ENCODE results near the gene RNU5D-1.
"Not testable (repeated sequence)": the region's sequence is repeated elsewhere in the genome, so short reads cannot be mapped to it uniquely, and the experiment has no call there.

RNU5D-1 gene

DNA sequence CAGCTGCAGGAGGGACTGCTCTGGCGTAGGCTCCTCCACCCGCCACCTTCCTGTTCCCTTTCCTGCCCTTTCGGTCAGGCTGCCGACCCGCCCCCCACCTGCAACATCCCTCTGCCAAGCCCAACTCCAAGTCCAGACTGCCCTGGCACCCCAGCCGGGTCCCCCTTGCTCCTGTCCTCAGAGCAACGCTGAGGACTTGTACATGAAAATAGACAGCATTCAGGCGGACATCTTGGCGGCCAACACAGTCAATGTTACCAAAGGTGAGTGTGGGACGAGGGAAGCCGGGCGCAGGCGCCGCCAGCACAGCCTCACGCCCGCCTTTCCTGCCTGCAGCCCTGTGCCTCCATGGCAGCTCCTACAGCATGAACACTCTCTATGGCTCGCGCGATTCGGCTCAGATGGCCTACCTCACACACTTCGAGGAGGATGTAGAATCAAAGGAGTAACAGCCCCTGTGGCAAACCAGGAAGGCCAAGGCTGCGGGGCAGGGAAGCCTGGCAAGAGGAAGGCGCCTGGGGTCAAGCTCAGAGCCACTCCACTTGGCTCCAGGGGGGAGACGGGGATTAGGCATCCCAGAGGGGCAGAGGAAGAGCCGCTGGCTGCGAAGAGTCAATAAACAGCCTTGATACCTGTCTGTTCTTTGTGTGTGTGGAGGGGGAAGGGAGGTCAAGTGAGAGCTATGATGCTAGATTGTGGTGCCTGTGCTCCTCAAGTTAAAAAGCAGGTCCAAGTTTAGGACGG, 5.8 kb downstream of the RNU5D-1 start:
- DNase-seq = no peak

DNA sequence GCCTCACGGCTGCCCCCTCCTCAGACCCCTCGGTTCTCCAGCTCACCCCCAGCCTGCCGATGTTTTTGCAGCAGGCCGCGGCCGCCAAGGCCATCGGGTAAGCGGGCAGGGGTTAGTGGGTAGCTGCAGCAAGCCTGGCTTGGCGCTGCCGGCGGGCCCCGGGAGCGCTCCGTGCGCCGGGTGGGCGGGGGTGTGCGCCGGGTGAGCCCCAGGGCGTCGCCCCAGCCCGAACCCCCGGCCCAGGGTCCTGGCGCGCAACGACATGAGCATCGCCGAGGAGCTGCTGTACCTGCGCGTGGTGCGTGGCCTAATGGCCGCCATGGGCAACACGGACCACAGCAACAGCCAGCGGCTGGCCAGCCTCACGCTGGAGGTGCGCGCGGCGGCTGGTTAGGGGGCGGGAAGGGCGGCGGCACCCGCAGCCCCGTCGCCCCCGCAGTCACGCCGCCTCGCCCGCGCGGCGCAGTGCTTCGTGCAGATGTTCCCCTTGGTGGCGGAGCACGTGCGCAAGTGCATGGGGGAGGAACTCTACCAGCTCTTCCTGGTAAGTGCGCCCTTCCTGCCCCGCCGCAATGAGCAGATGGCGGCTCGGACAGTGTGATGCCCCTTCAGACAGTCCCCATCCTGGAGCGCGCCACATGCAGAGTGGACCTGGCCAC, 6.5 kb downstream of the RNU5D-1 start:
- DNase-seq = no peak

DNA sequence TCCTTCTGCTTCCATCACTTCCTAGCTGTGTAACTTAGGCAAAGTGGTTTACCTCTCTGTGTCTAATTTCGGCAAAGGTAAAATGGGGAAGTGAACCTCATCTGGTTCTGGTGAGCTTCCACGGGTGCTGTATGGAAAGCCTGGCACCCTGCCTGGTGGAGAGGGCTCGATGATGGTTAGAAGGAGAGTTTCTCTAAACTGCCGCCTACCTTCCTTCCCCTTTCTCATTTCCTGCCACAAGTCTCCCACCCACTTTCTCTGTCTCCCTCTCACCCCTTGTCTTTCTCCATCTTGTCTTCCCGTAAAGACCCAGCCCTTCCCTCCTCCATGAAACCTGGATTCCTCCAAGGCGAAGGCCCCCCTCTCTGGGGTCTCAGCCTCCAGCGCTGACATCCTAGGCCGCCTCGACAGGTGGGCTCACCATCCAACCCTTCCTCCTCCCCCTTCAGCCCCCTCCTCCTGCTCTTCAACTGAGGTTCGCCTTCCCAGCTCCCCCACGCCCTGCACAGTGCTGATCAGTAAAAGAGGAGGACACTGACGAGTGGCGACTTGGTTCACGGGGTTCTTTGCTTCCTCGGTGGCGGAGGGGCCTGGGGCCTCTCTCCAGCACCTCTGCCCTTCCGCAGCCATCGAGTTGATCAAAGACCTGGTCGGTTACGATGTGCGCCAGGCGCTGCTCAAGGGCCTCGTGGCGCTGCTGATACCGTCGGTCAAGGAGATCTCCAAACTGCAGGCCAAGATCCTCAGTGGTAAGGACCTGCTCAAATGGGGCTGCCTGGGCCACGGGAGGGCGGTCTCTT, 7.3 kb downstream of the RNU5D-1 start:
- DNase-seq = peak; percentile 47

DNA sequence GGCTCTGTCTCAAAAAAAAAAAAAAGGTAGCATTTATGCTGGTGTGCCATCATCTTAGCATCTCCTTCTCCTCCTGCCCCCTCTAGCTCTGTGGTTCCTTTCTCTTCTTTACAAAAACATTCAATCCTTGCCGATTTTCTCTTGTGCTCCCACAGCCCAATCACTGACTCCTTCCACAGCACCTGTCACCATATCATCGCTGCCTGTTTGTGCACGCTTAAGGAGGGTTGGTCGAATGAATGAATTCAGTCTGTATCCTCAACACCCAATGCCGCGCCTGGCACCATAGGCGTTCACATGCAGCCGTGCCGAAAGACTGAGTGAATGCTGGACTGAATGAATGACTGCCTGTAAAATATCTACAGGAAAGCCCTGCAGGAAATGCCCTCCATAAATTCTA, 7.9 kb downstream of the RNU5D-1 start:
- DNase-seq = peak; percentile 40

DNA sequence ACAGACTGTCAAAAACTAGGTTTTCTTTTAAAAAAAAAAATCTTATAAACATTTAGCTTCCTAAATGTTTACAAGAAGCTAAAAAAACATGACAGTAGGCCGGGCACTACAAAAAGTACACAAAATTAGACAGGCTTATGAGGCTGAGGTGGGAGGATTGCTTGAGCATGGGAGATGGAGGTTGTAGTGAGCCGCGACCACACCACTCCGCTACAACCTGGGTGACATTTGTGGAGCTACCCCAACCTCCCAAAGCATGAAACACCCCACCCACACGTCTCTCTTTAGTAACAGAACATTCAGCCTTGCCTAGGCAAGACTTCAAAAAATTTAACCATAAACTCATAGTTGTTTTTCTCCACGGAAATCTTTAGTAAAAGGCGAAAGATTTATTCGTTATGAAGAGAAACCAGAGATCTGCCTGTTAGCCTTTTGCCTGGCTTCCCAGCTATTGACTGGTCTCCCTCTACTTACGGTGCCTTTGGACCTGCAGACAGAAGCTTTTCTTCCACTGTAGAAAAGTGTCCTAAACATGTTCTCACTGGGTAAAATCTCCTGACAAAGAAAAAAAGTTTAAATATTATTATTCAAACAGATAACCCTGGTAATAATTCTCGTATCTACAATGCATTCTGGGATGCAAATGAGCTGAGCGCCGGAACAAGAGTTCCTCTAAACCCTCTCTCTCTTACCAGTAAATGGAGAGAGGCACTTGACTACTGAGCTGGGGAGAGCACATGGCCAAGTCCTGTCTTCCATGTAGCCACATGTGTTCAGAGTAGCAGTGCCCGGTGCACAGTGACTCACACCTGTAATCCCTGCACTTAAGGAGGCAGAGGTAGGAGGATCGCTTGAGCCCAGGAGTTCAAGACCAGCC, 9.2 kb downstream of the RNU5D-1 start:
- peak; percentile 97 for DNase-seq

DNA sequence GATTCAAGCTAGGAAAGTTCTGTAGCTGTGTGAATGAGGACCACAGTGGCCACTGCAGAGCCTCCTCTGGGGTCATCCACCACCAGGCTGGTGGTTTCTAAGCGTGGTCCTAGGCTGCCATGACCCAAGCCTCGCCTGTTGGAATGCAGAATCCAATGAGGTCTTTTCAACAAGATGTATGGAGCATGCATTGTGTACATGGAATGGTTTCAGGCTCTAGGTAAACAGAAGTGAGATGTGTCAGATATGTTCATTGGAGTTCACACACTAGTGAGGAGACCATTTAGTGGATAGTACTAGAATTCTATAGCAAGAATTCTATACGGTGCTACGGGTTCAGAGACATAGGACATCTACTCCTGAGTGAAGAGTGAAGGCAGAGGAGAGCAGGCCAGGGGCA, 10.7 kb downstream of the RNU5D-1 start:
- DNase-seq = no peak

DNA sequence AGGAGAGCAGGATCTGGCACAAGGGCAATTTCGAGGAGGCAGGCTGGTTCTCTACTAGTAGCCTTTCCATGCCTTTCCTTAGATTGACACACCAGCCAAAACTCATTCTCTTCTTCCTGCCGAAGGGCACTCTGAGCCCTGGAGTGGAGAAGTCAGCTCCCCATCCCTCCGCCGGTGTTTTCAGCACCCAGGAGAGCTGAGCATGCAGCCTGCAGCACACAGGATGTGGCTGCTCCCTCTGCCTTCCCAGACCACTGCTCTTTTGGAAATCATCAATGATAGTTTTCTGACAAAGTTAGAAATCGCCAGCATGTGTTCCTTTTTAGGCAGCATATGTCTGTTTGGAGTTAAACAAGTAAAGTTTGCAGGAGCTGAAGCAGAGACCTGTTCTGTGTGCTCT, 11.7 kb downstream of the RNU5D-1 start:
- no peak for DNase-seq

DNA sequence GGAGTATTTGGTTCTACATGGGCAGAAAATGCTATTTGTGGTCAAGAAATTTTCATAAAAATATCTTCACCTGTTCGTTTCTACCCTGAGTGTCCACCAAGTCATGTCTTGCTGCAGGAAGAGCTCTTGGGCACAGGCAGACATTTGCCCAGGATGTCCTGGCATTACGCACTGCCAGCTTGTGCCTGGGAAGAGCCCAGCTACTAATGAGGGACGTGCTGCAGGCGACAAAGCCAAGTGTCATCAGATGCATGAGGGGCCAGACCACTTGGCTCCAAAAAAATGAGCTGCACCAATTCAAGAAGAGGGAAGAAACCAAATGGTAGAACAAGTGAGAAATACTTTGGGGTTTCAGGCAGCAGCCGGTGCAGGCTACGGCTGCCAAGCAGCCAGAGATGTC, 12.9 kb downstream of the RNU5D-1 start:
- DNase-seq = no peak

DNA sequence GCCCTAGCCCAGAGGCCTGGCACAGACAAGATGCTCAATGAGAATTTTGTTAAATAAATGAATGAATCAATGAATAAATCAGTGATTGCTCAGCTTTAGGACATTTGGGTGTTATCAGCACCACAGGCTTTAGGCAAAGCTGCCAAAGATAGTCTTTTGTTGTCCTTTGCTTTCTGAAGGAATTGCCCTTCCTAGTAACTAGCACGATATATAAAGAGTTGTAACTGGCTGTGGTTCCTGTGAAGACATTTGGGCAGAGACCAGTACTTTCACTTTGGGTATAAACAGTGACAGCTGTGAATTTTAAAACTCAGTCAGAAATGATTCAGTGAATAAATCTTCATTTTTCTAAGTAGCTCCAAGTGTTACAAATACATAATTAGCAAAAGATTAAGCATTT, 13.3 kb downstream of the RNU5D-1 start:
- DNase-seq = no peak

DNA sequence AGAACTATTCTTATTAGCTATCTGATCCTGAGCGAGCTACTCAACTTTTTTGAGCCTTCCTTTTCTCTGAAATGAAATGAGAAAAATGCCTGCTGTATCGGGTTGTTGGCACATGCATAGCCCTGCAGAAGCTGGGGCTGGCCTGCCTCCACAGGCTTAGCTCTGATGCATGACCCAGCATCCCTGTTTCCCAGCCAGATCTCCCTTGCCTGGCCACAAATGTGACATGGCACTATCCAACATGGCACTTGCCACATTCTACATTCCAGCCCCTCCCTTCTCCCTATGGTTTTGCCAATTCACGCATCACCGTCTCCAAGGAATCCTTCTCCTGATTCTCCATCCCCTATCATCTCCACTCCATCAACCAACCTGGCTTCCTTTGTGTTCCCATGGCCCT, 13.8 kb downstream of the RNU5D-1 start:
- DNase-seq = no peak

DNA sequence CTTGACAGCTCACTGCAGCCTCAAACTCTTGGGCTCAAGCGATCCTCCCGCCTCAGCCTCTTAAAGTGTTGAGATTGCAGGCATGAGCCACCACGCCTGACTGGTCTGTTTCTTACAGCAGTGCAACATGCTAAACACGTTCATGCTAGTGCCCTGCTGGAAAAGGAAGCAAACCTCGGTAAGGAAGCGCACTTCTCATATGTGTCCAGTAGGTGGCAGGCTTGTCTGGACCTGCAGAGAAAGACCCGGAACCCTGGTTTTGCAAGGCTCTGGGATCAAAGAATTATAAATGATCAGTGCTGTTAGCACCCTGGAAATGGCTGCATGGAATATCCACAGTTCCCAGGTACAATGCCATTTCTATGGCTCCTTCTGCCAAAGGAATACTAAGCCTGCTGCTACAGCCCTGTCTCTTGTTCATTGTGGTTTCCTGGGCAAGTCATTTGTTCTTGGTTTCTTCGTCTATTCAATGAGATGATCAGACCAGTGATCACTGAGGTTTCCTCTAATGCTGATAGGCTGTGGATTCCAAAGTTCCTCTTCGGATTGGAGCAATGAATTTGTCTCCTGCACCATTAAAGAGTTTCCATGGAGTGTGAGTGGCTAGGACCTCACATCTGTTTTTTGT, 15.9 kb downstream of the RNU5D-1 start:
- DNase-seq = peak; percentile 79

DNA sequence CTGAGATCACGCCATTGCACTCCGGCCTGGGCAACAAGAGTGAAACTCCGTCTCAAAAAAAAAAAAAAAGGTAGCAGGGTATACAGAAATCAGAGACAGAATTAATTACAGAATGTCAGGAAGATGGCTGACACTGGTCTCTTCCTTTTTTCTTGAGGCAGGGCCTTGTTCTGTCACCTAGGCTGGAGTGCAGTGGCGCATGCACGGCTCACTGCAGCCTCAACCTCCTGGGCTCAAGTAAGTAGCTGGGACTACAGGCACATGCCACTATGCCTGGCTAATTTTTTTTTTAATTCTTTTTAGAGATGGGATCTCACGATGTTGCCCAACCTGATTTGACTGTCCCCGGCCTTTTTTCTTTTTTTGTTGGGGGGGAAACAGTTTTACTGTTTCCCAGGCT, 16.4 kb downstream of the RNU5D-1 start:
- no peak for DNase-seq

DNA sequence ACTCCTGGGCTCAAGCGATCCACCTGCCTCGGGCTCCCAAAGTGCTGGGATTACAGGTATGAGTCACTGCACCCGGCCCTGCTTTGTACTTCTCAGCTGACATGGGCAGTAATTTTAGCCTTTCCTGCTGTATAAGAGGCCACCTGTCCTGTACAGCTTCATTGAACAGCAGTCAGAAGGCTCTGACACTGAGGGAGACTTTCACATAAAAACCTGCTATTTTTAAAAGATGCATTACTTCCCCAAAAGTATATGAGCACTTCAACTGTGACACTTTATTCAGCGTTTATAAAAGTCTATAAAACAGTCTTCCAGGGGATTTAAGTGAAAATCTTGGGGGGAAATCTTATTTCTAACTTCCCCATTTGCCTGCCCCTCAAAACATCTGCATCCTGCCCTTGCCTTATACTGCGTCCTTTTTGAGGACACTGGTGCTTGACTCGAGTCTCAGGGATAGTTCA, 17.6 kb downstream of the RNU5D-1 start:
- no peak for DNase-seq

DNA sequence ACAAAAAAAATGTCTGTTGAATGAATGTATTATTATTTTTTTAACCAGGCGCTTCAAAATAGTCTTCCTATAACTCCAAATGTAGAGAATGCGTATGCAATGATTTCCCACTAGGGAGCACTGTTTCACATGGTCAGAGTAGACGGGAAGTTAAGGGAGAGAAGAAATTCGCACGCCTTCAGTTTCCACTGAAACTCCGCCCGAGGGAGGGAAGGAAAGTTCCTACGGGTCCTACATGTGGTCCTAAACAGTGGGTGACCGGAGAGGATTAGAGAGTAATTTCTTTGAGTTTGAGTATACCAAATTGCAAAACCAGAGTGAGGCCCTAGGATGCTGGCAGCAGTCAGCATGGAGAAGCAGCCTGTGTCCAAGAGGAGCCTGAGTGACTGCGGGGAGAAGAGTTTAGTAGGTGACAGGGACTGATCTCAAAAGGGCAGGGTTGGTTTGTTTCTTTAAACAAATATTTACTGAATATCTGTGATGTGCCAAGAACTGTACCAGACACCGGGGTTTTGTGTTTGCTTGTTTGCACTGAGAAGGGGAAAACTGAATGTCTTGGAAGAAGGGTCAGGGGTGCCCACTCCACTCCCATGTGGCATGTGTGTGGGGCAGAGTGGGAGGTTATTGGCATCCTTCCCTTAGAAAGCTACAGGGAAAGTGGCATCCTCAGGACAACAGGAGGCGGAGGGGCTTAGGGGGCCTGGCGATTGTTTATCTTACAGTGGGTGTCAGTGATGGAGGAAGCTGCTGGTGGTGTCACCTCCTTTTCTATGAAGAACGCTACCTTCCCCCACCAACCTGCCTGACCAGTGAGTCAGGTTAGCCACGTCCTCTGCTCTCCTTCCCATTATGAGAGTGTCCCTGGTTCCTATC, 22.8 kb downstream of the RNU5D-1 start:
- DNase-seq = peak; percentile 57

DNA sequence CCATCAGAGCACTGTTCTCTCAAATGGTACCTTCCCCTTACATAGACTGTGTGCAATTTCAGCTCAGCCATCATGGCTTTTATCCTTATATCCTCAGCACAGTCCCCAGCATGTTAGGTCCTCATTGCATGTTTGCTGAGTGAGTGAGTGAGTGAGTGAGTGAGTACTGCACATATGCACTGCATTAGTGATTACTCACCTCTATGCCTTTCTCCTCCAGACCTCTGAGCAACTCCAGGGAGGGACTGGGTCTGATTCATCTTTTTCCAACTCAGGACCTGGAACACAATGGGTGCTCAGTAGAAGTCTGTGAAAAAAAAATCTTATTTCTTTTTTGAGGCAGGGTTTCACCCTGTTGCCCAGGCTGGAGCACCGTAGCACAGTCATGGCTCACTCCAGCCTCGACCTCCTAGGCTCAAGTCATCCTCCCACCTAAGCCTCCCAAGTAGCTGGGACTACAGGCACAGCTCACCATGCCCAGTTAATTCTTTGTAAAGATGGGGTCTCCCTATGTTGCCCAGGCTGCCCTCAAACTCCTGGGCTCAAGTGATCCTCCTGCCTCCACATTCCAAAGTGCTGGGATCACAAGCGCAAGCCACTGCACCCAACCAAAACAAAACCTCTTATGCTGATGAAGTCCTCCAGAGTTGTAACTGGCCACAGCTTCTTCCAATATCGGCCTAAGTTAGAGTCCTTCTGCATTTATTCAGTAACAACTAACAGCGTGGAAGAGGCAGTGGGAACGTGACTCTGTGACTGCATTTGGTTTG, 23.7 kb downstream of the RNU5D-1 start:
- no peak for DNase-seq

DNA sequence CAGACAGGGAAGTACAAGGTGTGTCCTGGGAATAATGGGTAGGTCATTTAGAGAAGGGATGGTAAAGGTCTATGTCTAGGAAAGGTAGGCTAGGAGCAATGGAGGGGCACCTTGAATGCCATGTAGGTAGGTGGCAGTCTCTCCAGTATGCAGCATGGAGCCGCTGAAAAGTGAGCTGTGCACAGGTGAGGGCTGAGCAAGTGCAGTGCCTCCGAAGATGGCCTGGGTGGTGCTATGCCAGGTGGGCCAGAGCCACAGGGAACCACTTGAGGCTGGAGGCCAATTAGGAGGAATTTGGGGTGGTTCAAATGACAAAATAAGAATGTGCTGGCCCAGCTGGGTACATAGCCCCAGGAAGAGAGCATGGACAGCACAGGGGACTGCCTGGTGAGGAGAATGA, 25.0 kb downstream of the RNU5D-1 start:
- DNase-seq = no peak

DNA sequence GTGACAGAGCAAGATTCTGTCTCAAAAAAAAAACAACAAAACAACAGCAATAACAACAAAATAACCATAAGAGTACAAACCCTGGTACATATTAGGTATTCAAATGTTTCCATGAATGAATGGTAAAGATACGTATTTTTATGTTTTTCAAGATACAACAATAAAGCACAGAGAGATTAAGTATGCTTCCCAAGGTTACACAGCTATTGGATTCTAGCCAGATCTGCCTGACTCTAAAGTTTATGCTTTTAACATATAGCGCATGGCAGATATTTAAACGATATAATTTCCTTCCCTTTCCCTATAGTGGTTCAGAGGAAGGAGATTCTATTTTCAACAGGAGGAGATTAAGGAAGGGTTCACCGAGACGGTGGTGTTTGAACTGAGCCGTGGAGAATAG, 25.5 kb downstream of the RNU5D-1 start:
- DNase-seq = no peak

DNA sequence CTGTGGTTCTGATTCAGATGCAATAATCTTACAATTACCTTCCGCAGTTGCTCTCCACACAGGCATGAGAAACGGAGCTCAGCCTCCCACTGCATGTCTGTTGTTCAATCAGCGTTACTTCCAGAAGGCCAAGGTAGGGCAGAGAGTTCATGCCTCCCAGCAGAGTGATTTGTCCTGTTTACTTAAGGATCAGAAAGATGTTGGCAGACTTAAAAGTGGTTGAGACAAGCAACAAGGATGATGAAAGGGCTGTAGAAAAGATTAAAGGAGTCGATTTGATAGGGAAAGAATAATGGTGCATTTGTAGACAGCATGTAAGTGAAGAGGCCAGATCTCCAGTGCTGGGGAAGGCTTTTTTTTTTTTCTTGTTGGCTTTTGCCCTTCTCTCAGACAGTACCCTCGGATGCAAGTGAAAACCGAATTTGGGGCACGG, 29.8 kb downstream of the RNU5D-1 start:
- no peak for DNase-seq

DNA sequence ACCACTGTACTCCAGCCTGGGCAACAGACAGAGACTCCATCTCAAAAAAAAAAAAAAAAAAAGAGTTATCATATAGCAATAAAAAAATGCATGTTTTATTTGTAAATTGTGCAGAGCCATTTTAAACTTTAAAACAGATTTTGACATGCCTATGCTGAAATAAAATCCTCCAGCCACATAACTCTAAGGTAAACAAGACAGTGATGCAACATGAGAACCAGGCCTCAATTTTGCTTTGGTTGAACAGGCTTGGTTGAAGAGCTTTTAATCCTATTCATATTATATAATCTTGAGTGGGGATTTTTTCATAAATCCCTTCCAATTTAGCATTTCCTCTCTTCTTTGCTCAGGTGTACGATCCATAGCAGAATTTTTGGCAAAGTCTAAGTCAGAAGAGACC, 30.4 kb downstream of the RNU5D-1 start:
- no peak for DNase-seq

DNA sequence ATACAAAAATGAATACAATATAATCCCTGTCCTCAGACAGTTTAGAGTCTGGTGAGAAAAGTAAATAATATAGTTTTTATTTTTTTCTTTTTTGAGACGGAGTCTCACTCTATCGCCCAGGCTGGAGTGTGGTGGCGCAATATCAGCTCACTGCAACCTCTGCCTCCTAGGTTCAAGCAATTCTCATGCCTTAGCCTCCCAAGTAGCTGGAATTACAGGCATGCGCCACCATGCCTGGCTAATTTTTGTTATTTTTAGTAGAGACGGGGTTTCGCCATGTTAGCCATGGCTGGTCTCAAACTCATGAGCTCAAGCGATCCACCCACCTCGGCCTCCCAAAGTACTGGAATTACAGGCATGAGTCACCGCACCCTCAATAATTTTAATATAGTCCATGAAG, 31.6 kb downstream of the RNU5D-1 start:
- DNase-seq = not testable (repeated sequence)

Measured in activated CD4-positive, alpha-beta T cell treated with anti-CD3 and anti-CD28 coated beads, Interleukin-2, amount 50 U/mL, for 16 hours (primary cell).